DND-41 (cell line): ENCODE measurements around the gene SLC24A4.

Experiments
- ATAC-seq: fragments of 200-7000 bp; cut with Tn5 transposase; 3 replicates; pipeline ENCODE4 v1.9.1; 2021; ENCODE audit warnings: low read depth; ENCODE audit not compliant: insufficient read depth
- DNase-seq: peaks from one replicate; pipeline ENCODE4 v3.0.0-alpha.2; 2020
- H2AFZ ChIP-seq: 2 replicates; pipeline ENCODE4 v1.6.0; 2012; ENCODE audit warnings: low read depth, low read length
- H3K27ac ChIP-seq: 2 replicates; pipeline ENCODE4 v1.5.1; 2012; ENCODE audit warnings: low read length, inconsistent platforms
- H3K27me3 ChIP-seq: fragments of 200-600 bp; sonication (generic); 2 replicates; pipeline ENCODE4 v1.6.0; 2012; ENCODE audit warnings: low read length, mild to moderate bottlenecking, inconsistent platforms; ENCODE audit not compliant: insufficient read depth, poor library complexity
- H3K36me3 ChIP-seq: 2 replicates; pipeline ENCODE4 v1.5.1; 2012; ENCODE audit warnings: low read length, inconsistent platforms; ENCODE audit not compliant: insufficient read depth
- H3K4me1 ChIP-seq: 2 replicates; pipeline ENCODE4 v1.5.1; 2012; ENCODE audit warnings: mild to moderate bottlenecking, low read length; ENCODE audit not compliant: insufficient read depth
- H3K4me2 ChIP-seq: 2 replicates; pipeline ENCODE4 v1.6.0; 2012; ENCODE audit warnings: mild to moderate bottlenecking, moderate library complexity, low read length, inconsistent platforms; ENCODE audit not compliant: insufficient read depth
- H3K4me3 ChIP-seq, 2 experiments: fragments of 200-600 bp in 1 of 2; shearing (Covaris generic) in 1 of 2; 2 replicates each; pipeline ENCODE4 v1.5.1; 2012 to 2016; ENCODE audit warnings: inconsistent platforms in 2 of 2, low read length in 2 of 2, mild to moderate bottlenecking in 2 of 2, low read depth in 1 of 2, moderate library complexity in 1 of 2
- H3K79me2 ChIP-seq: 2 replicates; pipeline ENCODE4 v1.6.0; 2012; ENCODE audit warnings: low read length, inconsistent platforms; ENCODE audit not compliant: insufficient read depth
- H3K9ac ChIP-seq: 2 replicates; pipeline ENCODE4 v1.6.0; 2012; ENCODE audit warnings: low read depth, mild to moderate bottlenecking, inconsistent platforms, low read length, moderate library complexity
- H3K9me3 ChIP-seq: 2 replicates; pipeline ENCODE4 v1.5.1; 2012; ENCODE audit warnings: low read length, moderate library complexity, mild to moderate bottlenecking, inconsistent platforms; ENCODE audit not compliant: insufficient read depth, severe bottlenecking
- H4K20me1 ChIP-seq: 2 replicates; pipeline ENCODE4 v1.6.0; 2012; ENCODE audit warnings: low read length; ENCODE audit not compliant: insufficient read depth
- EZH2 ChIP-seq: IDR thresholded peaks from 3 replicates; pipeline ENCODE4 v1.6.1; 2012; ENCODE audit warnings: borderline replicate concordance, low read depth, mild to moderate bottlenecking, moderate library complexity, low read length, inconsistent platforms; ENCODE audit not compliant: severe bottlenecking
- TF ChIP-seq, protein P1 (sequence below): IDR thresholded peaks from 2 replicates; pipeline ENCODE4 v1.5.1; 2012; ENCODE audit warnings: borderline replicate concordance, low read length, moderate library complexity, mild to moderate bottlenecking; ENCODE audit not compliant: poor library complexity, severe bottlenecking; ENCODE audit errors: extremely low read depth

Gene SLC24A4

GRCh38 chr14:92282669-92283068 lies 40.3 kb upstream of the SLC24A4 start:
- Histone ChIP-seq H3K36me3 (no peaks in the 10 kb centered on the region), H3K9ac (no peak overlapping the region), H3K27me3 (no peaks in the 10 kb centered on the region), H3K4me3 (no peak overlapping the region), H3K9me3 (no peaks in the 10 kb centered on the region), H3K4me1 (0 out of 2 replicates have a peak, but pooled peaks cover 4% of the 10 kb centered on the region), H4K20me1 (no peaks in the 10 kb centered on the region), H3K79me2 (no peaks in the 10 kb centered on the region), H3K4me2 (no peak overlapping the region), H3K27ac (no peak overlapping the region), H2AFZ (no peak overlapping the region)
- ATAC-seq, result no peak
- DNase-seq, result no peak
- TF ChIP-seq, protein P1, sequence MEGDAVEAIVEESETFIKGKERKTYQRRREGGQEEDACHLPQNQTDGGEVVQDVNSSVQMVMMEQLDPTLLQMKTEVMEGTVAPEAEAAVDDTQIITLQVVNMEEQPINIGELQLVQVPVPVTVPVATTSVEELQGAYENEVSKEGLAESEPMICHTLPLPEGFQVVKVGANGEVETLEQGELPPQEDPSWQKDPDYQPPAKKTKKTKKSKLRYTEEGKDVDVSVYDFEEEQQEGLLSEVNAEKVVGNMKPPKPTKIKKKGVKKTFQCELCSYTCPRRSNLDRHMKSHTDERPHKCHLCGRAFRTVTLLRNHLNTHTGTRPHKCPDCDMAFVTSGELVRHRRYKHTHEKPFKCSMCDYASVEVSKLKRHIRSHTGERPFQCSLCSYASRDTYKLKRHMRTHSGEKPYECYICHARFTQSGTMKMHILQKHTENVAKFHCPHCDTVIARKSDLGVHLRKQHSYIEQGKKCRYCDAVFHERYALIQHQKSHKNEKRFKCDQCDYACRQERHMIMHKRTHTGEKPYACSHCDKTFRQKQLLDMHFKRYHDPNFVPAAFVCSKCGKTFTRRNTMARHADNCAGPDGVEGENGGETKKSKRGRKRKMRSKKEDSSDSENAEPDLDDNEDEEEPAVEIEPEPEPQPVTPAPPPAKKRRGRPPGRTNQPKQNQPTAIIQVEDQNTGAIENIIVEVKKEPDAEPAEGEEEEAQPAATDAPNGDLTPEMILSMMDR, result no peak
- TF ChIP-seq EZH2, result no peak

- H3K27me3 ChIP-seq, result no peaks in the 10 kb centered on the region
- H3K4me3 ChIP-seq, result no peak overlapping the region
- no peaks in the 10 kb centered on the region for H3K36me3 ChIP-seq
- H3K79me2 ChIP-seq, result no peaks in the 10 kb centered on the region
- no peaks in the 10 kb centered on the region for H4K20me1 ChIP-seq
- no peak overlapping the region for H3K4me2 ChIP-seq
- no peak overlapping the region for H3K27ac ChIP-seq
- DNase-seq (no peak), ATAC-seq (no peak)
- TF ChIP-seq, protein P1, result no peak
- no peak for TF ChIP-seq EZH2
- H3K4me1 ChIP-seq, result 0 out of 2 replicates have a peak, but pooled peaks cover 4% of the 10 kb centered on the region
- no peak overlapping the region for H2AFZ ChIP-seq
- H3K9me3 ChIP-seq, result no peaks in the 10 kb centered on the region
- no peak overlapping the region for H3K9ac ChIP-seq
These were observed 37.7 kb upstream of the SLC24A4 start for GRCh38 chr14:92285311-92285710.

DNA sequence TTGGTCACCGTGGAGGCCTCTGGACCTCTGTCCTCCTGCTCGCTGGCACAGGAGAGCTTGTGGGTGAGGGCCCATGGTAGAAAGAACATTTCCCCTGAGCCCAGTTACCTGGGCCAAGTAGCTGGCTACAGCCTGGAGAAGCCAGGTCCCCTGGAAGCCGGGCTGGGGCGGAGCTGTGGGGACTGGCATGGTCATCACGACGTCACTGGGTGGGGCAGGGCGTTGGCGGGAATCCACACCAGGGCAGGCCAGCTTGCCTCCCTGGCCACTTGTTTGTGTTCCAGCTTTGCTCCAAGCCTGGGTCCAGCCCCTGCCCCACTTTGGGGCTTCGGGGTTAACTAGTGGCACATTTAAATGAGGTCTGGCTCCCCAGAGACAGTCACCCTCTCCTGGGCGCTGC lies 35.0 kb upstream of the SLC24A4 start:
- Histone ChIP-seq H3K36me3 (no peaks in the 10 kb centered on the region), H3K4me3 (no peak overlapping the region), H3K27me3 (no peaks in the 10 kb centered on the region), H3K4me2 (no peak overlapping the region), H3K79me2 (no peaks in the 10 kb centered on the region), H3K4me1 (no peaks in the 10 kb centered on the region), H4K20me1 (no peaks in the 10 kb centered on the region), H3K9me3 (no peaks in the 10 kb centered on the region), H3K9ac (no peak overlapping the region), H3K27ac (no peak overlapping the region), H2AFZ (no peak overlapping the region)
- no peak for ATAC-seq
- DNase-seq, result no peak
- TF ChIP-seq, protein P1, result no peak
- TF ChIP-seq EZH2, result no peak
